NCI-H2171 (cell line): ENCODE measurements around the gene C14orf180.
"Not testable (repeated sequence)": the region's sequence is repeated elsewhere in the genome, so short reads cannot be mapped to it uniquely, and the experiment has no call there.

ENCODE experiments used
- DNase-seq: peaks from one replicate; lab custom pipeline; 2025; lab: John Stamatoyannopoulos, UW

The C14orf180 gene

GRCh38 chr14:104578321-104578720, 1.2 kb upstream of the C14orf180 start:
- DNase-seq = peak; percentile 69

GRCh38 chr14:104579939-104580338, 375 bp downstream of the C14orf180 start:
- DNase-seq = not testable (repeated sequence)

GRCh38 chr14:104580961-104581360, 1.4 kb downstream of the C14orf180 start:
- DNase-seq = peak; percentile 17

GRCh38 chr14:104581521-104581920, 2.0 kb downstream of the C14orf180 start:
- DNase-seq = no peak

- no peak for DNase-seq
These were observed 2.4 kb downstream of the C14orf180 start for GRCh38 chr14:104582005-104582404.

GRCh38 chr14:104582662-104583061, 3.1 kb downstream of the C14orf180 start:
- DNase-seq = no peak

GRCh38 chr14:104583424-104584306, 4.1 kb downstream of the C14orf180 start:
- no peak for DNase-seq

GRCh38 chr14:104584557-104584956, 5.0 kb downstream of the C14orf180 start:
- DNase-seq = no peak

- no peak for DNase-seq
These were observed 6.6 kb downstream of the C14orf180 start for GRCh38 chr14:104585966-104586697.

- DNase-seq = peak; percentile 75
These were observed 7.5 kb downstream of the C14orf180 start for GRCh38 chr14:104586832-104587620.

- DNase-seq = no peak
These were observed 8.1 kb downstream of the C14orf180 start for GRCh38 chr14:104587641-104588040.

- no peak for DNase-seq
These were observed 8.7 kb downstream of the C14orf180 start for GRCh38 chr14:104588066-104588857.

GRCh38 chr14:104589338-104590195, 10.0 kb downstream of the C14orf180 start:
- no peak for DNase-seq

GRCh38 chr14:104590240-104590965, 10.8 kb downstream of the C14orf180 start:
- no peak for DNase-seq

GRCh38 chr14:104591031-104591430, 11.5 kb downstream of the C14orf180 start:
- DNase-seq = no peak

GRCh38 chr14:104591506-104592291, 12.1 kb downstream of the C14orf180 start:
- DNase-seq = no peak

- no peak for DNase-seq
These were observed 12.7 kb downstream of the C14orf180 start for GRCh38 chr14:104592292-104592672.

- DNase-seq = no peak
These were observed 13.2 kb downstream of the C14orf180 start for GRCh38 chr14:104592785-104593184.

- no peak for DNase-seq
These were observed 13.7 kb downstream of the C14orf180 start for GRCh38 chr14:104593241-104593701.
